ENCODE results near the gene PRKACA.
"Not testable (repeated sequence)": the region's sequence is repeated elsewhere in the genome, so short reads cannot be mapped to it uniquely, and the experiment has no call there.

Gene PRKACA

DNA sequence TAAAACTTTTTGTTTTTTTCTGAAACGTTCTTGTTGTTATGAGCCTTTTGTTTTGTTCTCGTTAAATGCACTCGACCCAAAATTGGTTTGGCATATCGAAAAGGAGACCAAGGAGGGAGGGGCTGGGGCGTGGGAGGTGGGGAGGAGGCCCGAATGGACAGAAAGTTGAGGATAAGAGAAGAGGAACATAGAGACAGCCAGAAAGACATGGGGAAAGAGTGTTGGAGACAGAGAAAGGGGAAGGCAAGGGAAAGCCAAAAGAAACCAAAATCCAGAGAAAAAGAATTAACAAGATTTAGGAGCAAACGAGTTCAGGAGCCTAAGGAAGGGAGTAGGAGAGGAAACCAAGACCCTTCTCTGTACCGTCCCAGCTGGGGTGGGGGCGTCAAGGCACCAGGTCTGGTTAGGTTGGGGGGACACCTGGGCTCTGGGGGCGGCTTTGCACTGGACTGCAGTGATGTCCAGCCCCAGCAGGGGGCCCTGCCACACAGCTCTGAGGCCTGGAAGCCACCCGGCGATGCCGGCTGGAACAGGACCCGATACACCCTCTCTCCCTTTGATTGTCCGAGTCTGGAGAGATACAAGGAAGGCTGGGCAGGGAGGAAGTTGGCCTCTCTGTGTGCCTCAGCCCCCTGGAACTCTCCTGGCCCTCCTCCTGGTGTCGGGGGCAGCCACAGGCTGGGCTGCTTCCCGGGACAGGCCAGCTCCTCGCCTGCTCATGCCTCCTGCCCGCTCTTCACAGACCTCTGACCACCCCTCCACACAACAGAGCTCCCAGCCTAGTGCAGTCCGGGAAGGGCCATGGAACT is 30.4 kb upstream of the PRKACA start:
- Histone ChIP-seq H3K27me3 (ENCODE audit: control insufficient read depth, insufficient read depth, low read length, poor library complexity, severe bottlenecking) (no peaks in the 10 kb centered on the region), H3K4me3 (ENCODE audit: insufficient read depth, low read depth, low read length) (no peak overlapping the region), H3K36me3 (ENCODE audit: control insufficient read depth, insufficient read depth, low read length) (peaks cover 8% of the 10 kb centered on the region), H3K27ac (ENCODE audit: insufficient read depth, low read depth, low read length, poor library complexity, severe bottlenecking) (peak overlapping the region; percentile 42), H3K4me1 (ENCODE audit: control insufficient read depth, insufficient read depth, low read length) (peaks cover 14% of the 10 kb centered on the region), H3K9me3 (ENCODE audit: control insufficient read depth, low read length) (no peaks in the 10 kb centered on the region)
- WGBS, 2 experiments, result 69 to 73% methylated on average over 20 of the region's 20 CpGs

DNA sequence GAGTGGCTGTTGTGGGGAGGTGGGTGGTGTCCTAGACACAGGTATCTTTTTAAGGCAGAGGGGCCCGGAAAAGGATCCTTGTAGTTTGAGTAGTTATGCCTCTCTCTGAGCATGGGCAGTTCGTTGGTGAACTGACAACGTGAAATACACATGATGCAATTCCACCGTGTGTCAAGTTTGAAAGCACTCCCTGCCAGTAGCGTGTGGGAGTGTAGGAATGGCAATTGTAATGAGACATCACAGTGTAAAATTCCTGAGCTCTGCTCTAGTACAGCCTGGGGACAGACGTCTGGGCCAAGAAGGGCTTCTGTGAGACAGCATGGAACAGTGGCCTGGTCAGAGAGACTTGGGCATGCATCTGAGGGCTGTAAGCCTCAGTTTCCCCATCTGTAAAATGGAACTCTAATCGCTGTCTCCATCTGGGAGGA is 29.2 kb upstream of the PRKACA start:
- Histone ChIP-seq H3K36me3 (ENCODE audit: control insufficient read depth, insufficient read depth, low read length) (peaks cover 5% of the 10 kb centered on the region), H3K27me3 (ENCODE audit: control insufficient read depth, insufficient read depth, low read length, poor library complexity, severe bottlenecking) (no peaks in the 10 kb centered on the region), H3K27ac (ENCODE audit: insufficient read depth, low read depth, low read length, poor library complexity, severe bottlenecking) (no peak overlapping the region)

DNA sequence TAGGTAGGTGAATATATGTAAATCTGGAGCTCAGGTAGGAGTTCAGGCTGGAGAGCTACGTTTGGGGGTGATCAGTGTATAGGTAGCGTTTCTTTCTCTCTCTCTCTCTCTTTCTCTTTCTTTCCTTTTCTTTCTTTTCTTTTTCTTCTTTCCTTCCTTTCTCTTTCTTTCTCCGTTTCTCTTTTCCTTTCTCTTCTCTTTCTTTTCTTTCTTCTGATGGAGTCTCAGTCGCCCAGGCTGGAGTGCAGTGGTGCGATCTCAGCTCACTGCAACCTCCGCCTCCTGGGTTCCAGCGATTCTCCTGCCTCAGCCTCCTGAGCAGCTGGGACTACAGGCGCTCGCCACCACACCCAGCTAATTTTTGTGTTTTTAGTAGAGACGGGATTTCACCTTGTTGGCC is 28.6 kb upstream of the PRKACA start:
- H3K4me3 ChIP-seq (ENCODE audit: insufficient read depth, low read depth, low read length); H3K36me3 ChIP-seq (ENCODE audit: control insufficient read depth, insufficient read depth, low read length); H3K27ac ChIP-seq (ENCODE audit: insufficient read depth, low read depth, low read length, poor library complexity, severe bottlenecking); H3K9me3 ChIP-seq (ENCODE audit: control insufficient read depth, low read length); H3K27me3 ChIP-seq (ENCODE audit: control insufficient read depth, insufficient read depth, low read length, poor library complexity, severe bottlenecking): not testable (repeated sequence)
- peaks cover 14% of the 10 kb centered on the region for H3K4me1 ChIP-seq (ENCODE audit: control insufficient read depth, insufficient read depth, low read length)
- WGBS, 2 experiments, result 92 to 97% methylated on average over 10 of the region's 10 CpGs

More for the DNA sequence above, 29.2 kb upstream of the PRKACA start:
- Histone ChIP-seq H3K4me1 (ENCODE audit: control insufficient read depth, insufficient read depth, low read length) (peaks cover 14% of the 10 kb centered on the region), H3K9me3 (ENCODE audit: control insufficient read depth, low read length) (no peaks in the 10 kb centered on the region), H3K4me3 (ENCODE audit: insufficient read depth, low read depth, low read length) (no peak overlapping the region)
- 84 to 90% methylated on average over 7 of the region's 7 CpGs for WGBS, 2 experiments

DNA sequence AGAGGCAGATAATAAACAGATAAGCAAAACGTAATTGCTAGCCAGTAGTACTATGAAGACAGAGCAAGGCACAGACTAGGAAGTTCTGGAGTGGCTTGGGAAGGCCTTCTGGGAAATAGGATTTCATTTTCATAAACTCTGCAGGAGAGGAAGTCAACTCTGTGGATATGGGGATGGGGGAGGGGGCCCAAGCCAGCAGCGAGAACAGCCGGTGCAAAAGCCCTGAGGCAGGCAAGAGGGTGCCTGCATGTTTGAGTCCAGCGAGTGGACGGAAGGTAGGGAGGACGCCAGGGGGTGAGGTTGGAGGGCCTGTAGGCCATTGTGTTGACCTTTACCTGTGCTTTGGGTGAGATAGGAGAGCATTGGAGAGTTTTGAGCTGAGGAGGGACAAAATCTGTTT is 27.8 kb upstream of the PRKACA start:
- 92 to 93% methylated on average over 6 of the region's 6 CpGs for WGBS, 2 experiments
- H3K4me3 ChIP-seq (ENCODE audit: insufficient read depth, low read depth, low read length), result no peak overlapping the region
- peaks cover 14% of the 10 kb centered on the region for H3K4me1 ChIP-seq (ENCODE audit: control insufficient read depth, insufficient read depth, low read length)
- H3K36me3 ChIP-seq (ENCODE audit: control insufficient read depth, insufficient read depth, low read length), result no peaks in the 10 kb centered on the region
- no peaks in the 10 kb centered on the region for H3K27me3 ChIP-seq (ENCODE audit: control insufficient read depth, insufficient read depth, low read length, poor library complexity, severe bottlenecking)
- H3K9me3 ChIP-seq (ENCODE audit: control insufficient read depth, low read length), result no peaks in the 10 kb centered on the region
- H3K27ac ChIP-seq (ENCODE audit: insufficient read depth, low read depth, low read length, poor library complexity, severe bottlenecking), result no peak overlapping the region

DNA sequence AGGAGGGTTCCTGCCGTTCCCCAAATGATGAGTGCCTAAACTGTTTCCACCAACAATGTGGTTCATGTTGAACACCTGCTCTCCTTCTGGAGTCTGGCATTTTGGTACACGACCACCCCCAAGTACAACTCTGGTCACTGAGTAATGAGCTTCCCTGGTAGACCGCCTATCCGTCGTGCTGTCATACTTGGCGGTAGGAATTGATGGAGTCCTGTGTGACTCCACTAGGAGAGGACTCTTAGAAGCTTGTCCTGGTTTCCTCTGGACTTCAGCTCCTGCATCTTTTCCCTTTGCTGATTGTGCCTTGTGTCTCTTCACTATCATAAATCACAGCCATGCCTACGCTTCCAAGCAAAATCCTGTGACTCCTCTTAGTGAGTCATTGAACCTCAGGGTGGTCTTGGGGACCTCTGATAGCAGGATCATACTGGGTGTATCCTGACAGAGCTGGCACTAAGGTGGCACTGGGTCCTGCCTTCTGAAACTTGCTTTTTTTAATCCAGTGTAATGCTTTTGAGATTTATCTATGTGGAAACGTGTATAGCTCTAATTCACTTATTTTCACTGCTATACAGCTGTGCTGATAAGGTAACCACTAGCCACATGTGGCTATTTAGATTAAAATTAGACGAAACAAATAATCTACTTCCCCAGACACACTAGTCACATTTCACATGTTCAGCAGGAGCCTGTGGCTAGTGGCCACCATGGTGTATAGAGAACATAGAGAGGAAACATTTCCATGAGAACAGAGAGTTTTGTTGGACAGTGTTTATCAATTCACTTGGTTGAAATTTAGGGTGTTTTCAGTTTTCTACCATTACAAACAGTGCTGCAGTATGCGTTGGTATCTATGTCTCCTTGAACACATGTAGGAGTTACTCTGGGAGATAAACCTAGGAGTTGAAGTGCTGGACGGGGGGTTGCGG is 25.0 kb upstream of the PRKACA start:
- 94 to 95% methylated on average over 12 of the region's 12 CpGs for WGBS, 2 experiments
- H3K4me1 ChIP-seq (ENCODE audit: control insufficient read depth, insufficient read depth, low read length), result peaks cover 3% of the 10 kb centered on the region

DNA sequence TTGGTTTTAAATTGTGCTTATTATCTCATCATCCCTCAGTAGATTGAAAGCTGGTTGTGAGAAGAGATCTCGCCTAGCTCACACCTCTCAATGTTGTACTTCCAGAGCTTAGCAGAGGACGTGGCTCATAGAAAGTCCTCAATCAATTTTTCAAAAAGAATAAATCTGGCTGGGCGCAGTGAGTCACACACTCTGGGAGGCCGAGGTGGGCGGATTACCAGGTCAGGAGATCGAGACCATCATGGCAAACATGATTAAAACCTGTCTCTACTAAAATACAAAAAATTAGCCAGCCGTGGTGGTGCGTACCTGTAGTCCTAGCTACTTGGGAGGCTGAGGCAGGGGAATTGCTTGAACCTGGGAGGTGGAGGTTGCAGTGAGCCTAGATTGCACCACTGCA is 23.5 kb upstream of the PRKACA start:
- Histone ChIP-seq H3K4me1 (ENCODE audit: control insufficient read depth, insufficient read depth, low read length) (peaks cover 3% of the 10 kb centered on the region), H3K27me3 (ENCODE audit: control insufficient read depth, insufficient read depth, low read length, poor library complexity, severe bottlenecking) (no peaks in the 10 kb centered on the region), H3K9me3 (ENCODE audit: control insufficient read depth, low read length) (no peaks in the 10 kb centered on the region), H3K27ac (ENCODE audit: insufficient read depth, low read depth, low read length, poor library complexity, severe bottlenecking) (no peak overlapping the region), H3K36me3 (ENCODE audit: control insufficient read depth, insufficient read depth, low read length) (no peaks in the 10 kb centered on the region), H3K4me3 (ENCODE audit: insufficient read depth, low read depth, low read length) (no peak overlapping the region)
- 89 to 98% methylated on average over 8 of the region's 8 CpGs for WGBS, 2 experiments

More for the DNA sequence above, 25.0 kb upstream of the PRKACA start:
- Histone ChIP-seq H3K9me3 (ENCODE audit: control insufficient read depth, low read length) (no peaks in the 10 kb centered on the region), H3K27ac (ENCODE audit: insufficient read depth, low read depth, low read length, poor library complexity, severe bottlenecking) (no peak overlapping the region), H3K36me3 (ENCODE audit: control insufficient read depth, insufficient read depth, low read length) (no peaks in the 10 kb centered on the region), H3K27me3 (ENCODE audit: control insufficient read depth, insufficient read depth, low read length, poor library complexity, severe bottlenecking) (no peaks in the 10 kb centered on the region), H3K4me3 (ENCODE audit: insufficient read depth, low read depth, low read length) (no peak overlapping the region)

DNA sequence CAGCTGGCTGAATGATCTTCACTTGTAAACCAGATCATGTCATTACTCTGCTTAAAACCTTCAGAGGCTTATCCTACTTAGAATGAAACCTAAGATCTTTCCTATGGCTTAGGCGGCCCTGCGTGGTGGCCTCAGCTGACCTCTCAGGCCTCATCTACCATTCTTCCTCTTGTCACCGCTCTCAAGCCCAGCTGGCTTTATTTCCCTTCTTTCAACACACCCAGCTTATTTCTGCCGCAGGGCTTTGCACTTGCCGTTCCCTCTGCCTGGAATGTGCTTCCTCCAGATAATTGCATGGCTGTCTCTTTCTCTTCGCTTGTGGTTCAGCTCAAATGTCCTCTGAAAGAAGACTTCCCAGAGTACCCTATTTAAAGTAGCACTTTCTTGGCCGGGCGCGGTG is 22.4 kb upstream of the PRKACA start:
- Histone ChIP-seq H3K27ac (ENCODE audit: insufficient read depth, low read depth, low read length, poor library complexity, severe bottlenecking) (peak overlapping the region; percentile 67), H3K9me3 (ENCODE audit: control insufficient read depth, low read length) (no peaks in the 10 kb centered on the region), H3K4me3 (ENCODE audit: insufficient read depth, low read depth, low read length) (no peak overlapping the region), H3K27me3 (ENCODE audit: control insufficient read depth, insufficient read depth, low read length, poor library complexity, severe bottlenecking) (no peaks in the 10 kb centered on the region), H3K36me3 (ENCODE audit: control insufficient read depth, insufficient read depth, low read length) (no peaks in the 10 kb centered on the region), H3K4me1 (ENCODE audit: control insufficient read depth, insufficient read depth, low read length) (peaks cover 11% of the 10 kb centered on the region)
- WGBS, 2 experiments, result 60 to 65% methylated on average over 9 of the region's 9 CpGs

DNA sequence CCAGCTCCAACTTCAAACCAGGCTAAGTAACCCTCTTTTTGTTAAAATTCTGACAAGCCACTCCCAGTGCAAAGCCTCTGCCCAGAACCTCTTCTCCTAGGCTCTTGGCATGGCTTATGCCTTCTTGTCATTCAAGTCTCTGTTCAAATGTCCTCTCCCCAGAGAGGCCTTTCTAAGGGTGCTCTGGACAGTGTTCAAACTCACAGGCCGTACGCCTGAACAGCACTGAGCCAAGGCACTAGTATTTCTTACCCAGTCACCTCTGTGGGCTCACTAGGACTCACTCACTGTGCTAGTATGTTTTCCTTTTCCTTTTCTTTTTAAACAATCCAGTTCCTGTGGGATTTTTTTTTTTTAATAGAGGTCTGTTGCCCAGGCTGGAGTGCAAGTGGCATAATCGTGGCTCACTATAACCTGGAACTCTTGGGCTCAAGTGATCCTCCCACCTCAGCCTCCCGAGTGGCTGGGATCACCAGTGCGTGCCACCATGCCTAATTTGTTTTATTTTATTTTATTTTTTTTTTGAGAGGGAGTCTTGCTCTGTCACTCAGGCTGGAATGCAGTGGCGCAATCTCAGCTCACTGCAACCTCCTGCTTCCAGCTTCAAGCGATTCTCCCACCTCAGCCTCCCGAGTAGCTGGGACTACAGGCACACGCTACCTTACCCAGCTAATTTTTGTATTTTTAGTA is 21.2 kb upstream of the PRKACA start:
- H3K27ac ChIP-seq (ENCODE audit: insufficient read depth, low read depth, low read length, poor library complexity, severe bottlenecking), result peak overlapping the region; percentile 40
- no peaks in the 10 kb centered on the region for H3K27me3 ChIP-seq (ENCODE audit: control insufficient read depth, insufficient read depth, low read length, poor library complexity, severe bottlenecking)
- H3K4me3 ChIP-seq (ENCODE audit: insufficient read depth, low read depth, low read length), result no peak overlapping the region
- H3K36me3 ChIP-seq (ENCODE audit: control insufficient read depth, insufficient read depth, low read length), result no peaks in the 10 kb centered on the region
- H3K4me1 ChIP-seq (ENCODE audit: control insufficient read depth, insufficient read depth, low read length), result peaks cover 20% of the 10 kb centered on the region
- WGBS, 2 experiments, result 89 to 93% methylated on average over 9 of the region's 9 CpGs
- H3K9me3 ChIP-seq (ENCODE audit: control insufficient read depth, low read length), result no peaks in the 10 kb centered on the region

DNA sequence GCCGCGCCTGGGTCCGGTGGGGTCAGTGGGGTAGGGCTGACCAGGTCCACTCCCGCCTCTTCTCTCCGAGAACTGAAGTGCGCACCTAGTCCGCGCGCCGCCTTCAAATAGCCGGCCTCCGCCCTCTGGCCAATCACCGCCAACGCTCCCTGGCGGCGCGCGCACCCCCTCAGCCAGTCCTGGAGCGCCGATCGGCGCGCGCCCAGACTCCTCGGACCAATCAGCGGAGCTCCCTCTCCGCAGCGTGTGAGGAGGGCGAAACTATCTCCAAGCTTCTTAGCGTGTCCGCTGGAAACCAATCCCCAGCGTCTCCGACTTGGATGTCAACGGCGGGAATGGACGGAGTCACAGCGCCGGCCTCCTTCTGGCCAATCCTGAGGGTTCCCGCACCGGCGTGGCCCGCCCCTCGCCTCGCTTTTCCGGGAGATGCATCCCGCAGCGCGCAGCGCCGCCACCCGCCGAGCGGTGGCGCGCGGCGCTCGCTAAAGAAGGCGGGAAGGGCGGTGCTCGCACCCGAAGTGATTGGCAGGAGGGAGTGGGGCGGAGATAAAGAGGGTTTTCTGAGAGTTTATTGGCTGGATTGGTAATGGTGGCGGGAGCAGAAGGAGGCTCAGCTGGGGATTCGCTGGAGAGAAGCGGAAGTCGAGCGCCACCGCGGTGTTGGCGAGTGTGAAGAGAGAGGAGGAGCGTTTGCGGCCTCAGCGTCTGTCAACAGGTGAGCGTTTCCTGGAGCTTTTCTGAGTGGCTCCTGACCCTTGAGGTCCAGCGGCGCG is 19.1 kb upstream of the PRKACA start, which contains the start of gene ASF1B:
TSS of gene ASF1B (minus strand) at position 81 of the 773 bp plus-strand sequence. CDS start 133 bp downstream, outside the sequence.
- peaks cover 20% of the 10 kb centered on the region for H3K4me1 ChIP-seq (ENCODE audit: control insufficient read depth, insufficient read depth, low read length)
- H3K9me3 ChIP-seq (ENCODE audit: control insufficient read depth, low read length), result no peaks in the 10 kb centered on the region
- no peaks in the 10 kb centered on the region for H3K27me3 ChIP-seq (ENCODE audit: control insufficient read depth, insufficient read depth, low read length, poor library complexity, severe bottlenecking)
- H3K4me3 ChIP-seq (ENCODE audit: insufficient read depth, low read depth, low read length), result peak within 1 kb of the TSS; percentile 90
- H3K36me3 ChIP-seq (ENCODE audit: control insufficient read depth, insufficient read depth, low read length), result no peaks in the 10 kb centered on the region
- H3K27ac ChIP-seq (ENCODE audit: insufficient read depth, low read depth, low read length, poor library complexity, severe bottlenecking), result peak within 1 kb of the TSS; percentile 92
- WGBS, 2 experiments, result 0% methylated on average over 78 of the region's 78 CpGs

All from ectodermal cell (in vitro differentiated cells).